HG02852 (cell line): ENCODE results near the gene RNPS1.
"Not testable (repeated sequence)": the region's sequence is repeated elsewhere in the genome, so short reads cannot be mapped to it uniquely, and the experiment has no call there.

Experiments
- ATAC-seq: cut with Tn5 transposase; IDR thresholded peaks from one replicate; pipeline ENCODE4 v1.9.1; 2021; ENCODE audit warnings: mild to moderate bottlenecking, moderate library complexity; ENCODE audit not compliant: unreplicated experiment

RNPS1 gene

DNA sequence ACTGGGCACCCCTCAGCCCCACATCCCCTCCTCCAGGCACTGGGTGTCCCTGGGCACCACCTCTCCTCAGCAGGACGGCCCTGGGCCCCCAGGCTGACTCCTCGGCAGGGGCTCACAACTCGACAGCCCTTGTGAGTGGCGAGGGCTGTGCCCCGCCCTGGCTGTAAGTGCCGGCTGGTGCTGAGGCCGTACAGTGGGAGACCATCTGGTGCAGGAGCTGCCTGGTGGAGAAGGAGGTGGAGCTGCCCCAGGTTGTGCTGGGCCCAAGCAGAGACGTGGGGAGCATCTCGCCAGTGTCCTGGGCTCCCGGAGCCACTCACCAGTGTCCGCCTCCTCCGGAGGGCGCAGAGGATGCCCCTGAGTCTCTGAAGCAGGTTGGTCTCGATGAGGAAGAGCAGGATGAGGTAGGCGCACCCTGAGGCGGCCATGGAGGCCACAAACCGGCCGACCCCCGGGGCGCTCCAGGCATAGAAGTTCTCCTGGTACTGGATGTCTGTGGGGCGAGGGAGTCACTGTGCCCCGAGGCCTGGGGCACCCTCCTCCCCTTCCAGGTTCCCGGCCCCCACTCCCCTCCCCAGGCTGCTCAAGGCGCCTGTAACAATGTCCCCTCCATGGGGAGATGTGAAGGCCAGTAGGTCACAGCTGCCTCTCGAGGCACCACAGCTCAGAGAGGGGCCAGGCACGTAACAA lies 15.1 kb upstream of the RNPS1 start:
- ATAC-seq: no peak

DNA sequence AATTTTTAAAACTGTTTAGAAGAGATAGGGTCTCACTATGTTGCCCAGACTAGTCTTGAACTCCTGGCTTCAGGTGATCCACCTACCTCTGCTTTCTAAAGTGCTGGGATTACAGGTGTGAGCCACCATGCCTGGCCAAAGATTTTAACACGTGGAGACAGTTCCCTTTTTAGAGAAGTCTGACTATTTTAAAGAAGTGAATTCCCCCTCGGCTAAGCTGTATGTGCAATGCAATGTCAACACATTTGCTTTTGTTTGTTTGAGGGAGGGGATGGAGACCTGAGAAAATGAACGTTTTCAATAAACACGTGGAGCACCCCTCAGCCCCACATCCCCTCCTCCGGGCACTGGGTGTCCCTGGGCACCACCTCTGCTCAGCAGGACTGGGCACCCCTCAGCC lies 14.3 kb upstream of the RNPS1 start:
- no peak for ATAC-seq

- ATAC-seq: no peak
Observed at GRCh38 chr16:2280981-2281542, 13.1 kb upstream of the RNPS1 start.

- ATAC-seq: no peak
Observed at GRCh38 chr16:2280461-2280860, 12.5 kb upstream of the RNPS1 start.

DNA sequence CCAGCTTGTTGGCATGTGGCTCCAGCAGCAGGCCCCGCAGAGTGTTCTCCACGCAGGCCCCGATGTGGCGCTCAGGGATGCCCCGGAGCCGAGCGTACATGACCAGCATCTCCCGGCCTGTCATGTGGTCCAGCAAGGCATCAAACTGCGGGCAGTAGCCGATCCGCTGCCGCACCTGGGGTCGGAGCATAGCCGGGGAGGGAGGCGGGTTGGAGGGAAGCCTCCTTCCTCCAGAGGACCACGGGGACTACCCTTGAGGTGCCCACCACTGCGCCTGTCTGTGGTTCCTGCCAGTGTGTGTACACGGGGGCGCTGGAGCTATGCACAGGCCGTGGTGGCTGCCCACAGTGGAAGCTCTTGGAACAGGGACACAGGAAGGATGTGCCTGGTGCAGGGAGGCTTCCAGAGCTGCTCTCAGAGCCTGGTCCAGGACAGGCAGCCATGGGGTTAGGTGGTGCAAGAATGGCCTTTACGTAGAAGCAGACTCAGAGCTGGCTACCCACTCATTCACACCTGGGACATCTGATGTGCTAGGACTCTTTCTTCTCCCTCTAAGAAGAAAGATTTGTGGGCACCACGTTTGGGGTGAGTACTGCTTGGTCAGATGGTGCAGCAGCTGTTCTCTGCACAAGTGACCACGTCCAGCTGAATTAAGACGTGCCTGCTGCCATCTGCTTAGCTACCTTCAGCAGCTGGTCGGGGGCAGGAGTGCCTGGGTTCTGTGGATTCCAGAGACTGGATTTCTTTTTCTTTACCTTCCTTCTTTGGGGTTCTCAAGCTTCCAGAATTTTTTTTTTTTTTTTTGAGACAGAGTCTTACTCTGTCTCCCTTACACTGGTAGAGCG lies 11.3 kb upstream of the RNPS1 start:
- ATAC-seq: no peak

GRCh38 chr16:2278272-2278608 lies 10.3 kb upstream of the RNPS1 start:
- ATAC-seq: no peak

DNA sequence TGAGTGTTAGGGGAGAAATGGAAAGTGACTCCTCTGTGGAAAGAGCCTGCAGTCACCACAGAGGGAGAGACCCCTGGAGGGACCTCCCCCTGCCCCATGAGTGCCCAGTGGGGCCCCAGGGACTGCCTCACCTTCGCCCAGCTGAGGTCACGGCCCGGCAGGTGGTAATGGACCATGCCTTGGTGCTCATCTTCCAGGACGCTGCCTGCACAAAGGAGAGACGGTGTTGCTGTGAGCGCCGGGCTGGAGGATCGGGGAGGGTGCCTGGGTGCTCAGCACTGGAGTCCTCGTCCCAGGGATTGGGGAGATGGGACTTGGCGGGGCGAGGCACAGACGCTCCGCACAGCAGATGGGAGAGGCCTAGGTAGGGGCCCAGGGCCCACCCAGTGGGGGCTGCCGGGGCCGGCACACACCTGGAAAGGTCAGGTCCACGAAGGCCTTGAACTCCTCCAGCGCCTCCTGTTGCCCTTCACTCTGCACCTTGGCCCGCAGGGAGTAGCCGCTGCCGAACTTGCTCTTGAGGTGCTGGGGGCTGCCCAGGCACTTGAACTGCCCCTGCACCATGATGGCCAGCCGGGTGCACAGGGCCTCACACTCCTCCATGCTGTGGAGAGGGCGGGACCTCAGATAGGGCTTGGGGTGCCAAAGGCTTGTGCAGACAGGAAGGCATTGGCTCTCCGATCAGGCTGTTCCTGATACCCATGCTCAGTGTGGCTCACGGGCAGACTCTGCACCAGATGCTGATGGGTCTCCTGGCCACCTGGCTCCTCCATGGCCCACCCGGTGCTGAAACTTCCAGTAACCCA lies 9.7 kb upstream of the RNPS1 start:
- no peak for ATAC-seq

DNA sequence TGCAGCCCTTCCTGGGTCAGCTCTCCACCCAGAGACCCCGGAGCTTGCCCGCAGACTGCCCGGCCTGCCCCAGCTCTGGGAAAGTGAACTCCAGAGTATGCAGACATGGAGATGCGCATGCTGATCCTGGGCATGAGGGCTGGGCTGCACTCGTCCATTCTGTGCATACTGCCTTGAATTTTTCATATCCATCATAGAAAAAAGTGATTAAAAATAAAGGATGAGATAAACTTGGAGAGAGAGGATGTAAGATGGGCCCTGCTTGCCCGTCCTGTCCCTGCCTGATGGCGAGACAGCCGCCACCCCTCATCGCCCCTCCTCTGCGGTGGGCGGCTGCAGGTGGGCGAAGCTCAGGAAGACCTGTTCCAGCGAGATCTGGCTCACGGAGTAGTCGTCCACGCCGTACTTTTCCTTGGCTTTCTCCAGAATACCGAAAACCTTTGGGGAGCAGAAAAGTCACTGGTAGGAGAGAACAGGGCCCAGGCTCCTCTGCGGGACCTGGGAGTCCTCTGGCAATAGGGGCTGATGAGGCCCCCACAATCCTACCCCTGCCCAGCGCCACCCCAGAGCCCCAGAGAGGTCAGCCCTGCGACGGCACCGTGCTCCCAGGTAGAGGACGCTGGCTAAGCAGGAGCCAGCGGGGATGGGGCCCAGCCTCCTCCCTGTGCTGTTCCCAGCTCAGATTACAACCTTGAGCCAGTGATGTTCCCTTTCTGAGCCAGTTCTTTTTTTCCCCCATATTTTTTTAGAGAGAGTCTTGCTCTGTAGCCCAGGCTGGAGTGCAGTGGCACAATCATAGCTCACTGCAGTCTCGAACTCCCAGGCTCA lies 8.7 kb upstream of the RNPS1 start:
- no peak for ATAC-seq

- no peak for ATAC-seq
Observed at GRCh38 chr16:2275476-2276367, 7.8 kb upstream of the RNPS1 start.

DNA sequence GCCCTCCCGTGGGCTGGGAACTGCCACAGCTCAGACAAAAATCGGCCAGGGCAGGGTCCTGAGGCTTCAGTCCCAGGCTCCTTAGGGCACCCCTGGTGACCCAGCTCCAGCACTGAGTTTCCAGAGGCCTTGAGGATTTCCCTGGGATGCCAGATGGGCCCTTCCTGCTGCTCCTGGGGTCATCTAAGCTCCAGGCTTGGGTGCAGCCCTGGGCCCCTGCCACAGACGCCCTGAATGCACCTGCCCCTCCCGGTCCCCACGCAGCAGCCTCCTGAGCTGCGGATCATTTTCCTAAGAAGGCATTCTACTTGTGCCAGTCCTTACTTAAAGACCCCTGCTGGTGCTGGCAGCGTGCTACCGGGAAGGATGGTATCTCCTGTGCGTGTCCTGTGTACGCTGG lies 6.0 kb upstream of the RNPS1 start:
- ATAC-seq: no peak

DNA sequence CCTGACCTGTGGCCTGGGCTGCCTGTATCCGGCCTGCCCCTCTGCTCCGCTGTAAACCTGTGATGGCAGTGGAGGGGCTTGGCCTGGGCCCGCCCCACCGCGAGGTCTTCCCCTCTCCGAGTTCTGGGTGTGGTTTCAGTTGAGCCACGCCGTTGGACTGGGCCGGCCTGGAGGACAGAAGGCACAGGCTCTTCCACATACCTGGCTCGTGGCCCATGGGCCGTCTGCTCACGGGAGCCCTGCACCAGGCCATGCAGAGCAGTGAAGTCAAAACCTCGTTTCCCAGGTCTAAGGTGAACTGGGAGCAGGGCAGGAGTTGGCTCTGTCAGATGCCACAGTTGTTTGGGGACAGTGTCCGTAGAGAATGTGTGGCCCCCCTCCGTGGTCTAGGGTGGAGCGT lies 5.6 kb upstream of the RNPS1 start:
- no peak for ATAC-seq

- no peak for ATAC-seq
Observed at GRCh38 chr16:2271848-2272461, 4.0 kb upstream of the RNPS1 start.

- ATAC-seq: no peak
Observed at GRCh38 chr16:2270588-2271470, 2.9 kb upstream of the RNPS1 start.

DNA sequence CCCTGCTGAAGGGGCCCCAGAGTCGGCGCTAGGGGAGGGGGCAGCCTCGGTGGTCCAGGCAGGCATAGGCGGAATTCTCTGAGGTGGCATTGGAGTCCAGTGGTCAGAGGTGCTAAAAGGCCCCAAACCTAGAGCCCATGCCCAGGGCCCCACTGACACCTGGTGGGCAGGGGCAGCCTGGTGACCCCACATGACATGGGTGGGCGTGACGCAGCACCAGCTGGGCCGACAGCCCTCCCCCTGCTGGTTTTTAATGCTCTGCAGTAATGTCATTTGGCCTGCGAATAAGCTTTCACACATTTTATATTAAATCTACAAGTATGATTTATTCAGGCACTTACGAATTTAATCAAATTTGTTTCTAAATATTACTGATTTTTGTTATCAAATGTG lies 2.1 kb upstream of the RNPS1 start:
- no peak for ATAC-seq

DNA sequence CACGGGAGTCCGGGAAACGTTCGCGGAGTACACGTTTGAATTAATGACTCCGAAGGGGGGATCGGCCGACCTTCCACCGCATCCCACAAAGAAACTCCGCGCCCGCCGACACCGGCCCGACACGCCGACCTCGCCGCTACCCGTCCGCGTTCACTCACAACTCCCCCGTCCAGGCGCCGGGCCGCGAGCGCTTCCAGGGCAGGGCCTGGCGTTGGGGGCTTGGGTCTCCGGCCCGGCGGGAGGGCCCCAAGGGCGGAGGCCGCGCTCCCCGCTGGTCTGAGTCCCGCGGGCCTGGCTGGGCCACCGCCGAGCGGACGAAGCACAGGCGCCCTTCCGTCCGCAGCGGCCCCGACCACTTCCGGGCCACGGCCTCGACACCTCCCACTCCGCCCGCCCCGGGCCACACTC lies 417 bp downstream of the RNPS1 start:
- ATAC-seq: peak; percentile 53

DNA sequence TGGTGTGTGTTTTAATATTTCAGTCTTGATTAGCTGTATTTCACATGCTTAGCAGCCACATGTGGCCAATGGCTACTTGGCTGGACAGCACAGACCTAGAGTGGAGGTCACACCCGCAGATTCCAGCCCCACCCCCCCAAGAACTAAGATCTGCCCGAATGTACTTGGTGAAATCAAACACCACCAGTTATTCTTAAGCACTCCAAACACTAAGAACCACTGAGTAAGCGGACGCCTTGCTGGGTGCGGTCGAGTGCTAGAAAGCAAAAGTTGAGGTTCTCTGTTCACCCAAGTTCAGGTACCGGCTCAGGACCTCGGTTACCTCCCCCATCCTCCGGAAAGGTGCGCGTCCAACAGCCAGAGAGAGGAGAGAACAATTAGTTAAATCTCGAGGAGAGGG lies 1.0 kb downstream of the RNPS1 start:
- not testable (repeated sequence) for ATAC-seq

GRCh38 chr16:2263026-2263425 lies 4.9 kb downstream of the RNPS1 start:
- not testable (repeated sequence) for ATAC-seq

DNA sequence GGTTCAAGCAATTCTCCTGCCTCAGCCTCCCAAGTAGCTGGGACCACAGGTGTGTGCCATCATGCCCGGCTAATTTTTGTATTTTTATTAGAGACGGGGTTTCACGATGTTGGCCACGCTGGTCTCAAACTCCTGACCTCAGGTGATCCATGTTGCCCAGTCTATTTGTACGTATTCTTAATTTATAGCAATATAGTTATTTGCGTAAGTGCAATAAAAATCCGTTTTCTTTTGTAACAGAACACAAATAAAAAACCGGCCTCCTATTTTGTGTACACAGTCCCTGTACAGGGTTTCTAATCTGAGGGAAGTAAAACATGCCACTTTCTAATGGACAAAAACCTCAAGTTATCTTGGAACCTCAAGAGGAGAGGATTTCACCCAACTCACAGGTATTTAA lies 7.7 kb downstream of the RNPS1 start:
- ATAC-seq: no peak
